Non-pigmented ciliary epithelial cell (primary cell): ENCODE measurements around the gene PRDM5.

ENCODE experiments used
- DNase-seq: peaks from one replicate; pipeline ENCODE4 v3.0.0-alpha.2; 2010; ENCODE audit warnings: low read depth

PRDM5 gene

DNA sequence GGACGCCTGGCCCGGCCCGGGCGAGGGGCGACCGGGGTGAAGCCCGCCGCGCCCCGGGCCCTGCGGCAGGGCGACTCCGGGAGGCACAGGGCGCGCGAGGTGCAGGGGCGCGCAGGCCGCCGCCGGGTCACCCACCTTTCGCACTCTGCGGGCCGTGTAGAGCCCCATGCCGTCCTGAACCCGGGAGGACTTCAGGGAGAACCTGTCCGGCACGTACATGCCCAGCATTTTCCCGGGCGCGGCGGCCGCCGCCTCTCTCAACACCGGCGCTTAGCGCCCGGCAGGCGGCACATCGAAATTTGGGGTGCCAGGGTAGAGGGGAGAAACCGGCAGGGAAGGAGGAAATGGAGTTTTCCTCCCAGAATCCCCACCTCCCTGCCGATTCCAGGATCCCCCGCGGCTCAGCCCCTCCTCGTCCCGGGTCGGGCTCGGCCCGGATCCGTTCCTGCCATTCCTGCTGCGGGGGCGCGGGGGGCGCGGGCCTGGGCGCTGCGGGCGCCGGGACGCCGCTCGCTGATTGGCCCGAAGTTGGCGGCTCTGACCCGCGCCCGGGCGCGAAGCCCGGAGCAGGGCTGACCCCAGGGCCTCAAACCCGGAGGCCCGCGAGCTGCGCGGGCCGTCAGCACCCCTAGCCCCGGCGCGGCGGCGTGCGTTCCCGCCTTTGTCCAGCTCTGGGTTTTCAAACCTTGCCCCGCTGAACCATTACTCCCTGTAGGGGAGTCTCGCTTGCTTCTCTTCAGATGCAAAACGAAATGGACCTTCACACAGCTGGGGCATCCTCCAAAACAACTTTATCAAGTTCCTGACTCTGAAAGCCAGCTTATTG is at the start of gene PRDM5:
Gene PRDM5 (minus strand): TSS at position 346 of the 826 bp plus-strand sequence. CDS start 118 bp downstream, at position 228.
- DNase-seq: peak; percentile 3

DNA sequence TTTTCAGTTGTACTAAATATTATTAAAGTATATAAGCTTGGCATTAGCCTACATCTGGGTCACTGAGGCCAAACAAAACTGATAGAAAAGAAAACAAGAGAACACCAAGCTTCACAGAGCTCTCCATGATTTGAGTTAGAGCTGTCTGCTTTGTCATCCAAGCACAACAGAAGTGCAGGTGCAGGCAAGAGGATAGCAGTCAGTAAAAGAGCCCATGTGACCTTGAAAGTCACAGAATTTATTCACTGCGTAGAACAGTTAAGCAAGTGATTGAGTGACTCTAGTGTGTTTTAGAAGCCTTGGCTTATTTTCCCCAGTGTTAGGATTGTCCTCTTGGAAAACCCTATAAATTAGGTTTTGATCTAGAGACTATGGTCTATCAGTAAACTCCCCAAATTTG is 49.4 kb upstream of the PRDM5 start:
- no peak for DNase-seq

DNA sequence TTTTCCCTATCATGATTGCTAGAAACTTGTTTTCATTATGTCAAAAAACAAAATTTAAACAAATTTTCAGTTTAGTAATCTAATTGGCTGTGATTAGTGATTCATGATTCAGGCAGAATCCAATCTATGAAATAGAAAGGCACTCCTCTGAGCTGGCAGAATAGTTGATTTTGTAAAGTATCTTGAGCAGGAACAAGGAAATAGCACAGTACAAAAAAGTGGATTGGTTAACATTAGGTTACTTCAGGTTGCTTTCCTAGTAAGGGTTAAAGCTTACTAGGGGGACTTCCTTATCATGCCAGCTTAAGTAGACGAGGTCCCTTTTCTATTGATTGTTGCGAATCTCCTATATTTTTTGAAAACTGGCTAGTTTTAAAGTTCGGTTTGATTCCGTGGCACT is 43.4 kb upstream of the PRDM5 start:
- DNase-seq: no peak

DNA sequence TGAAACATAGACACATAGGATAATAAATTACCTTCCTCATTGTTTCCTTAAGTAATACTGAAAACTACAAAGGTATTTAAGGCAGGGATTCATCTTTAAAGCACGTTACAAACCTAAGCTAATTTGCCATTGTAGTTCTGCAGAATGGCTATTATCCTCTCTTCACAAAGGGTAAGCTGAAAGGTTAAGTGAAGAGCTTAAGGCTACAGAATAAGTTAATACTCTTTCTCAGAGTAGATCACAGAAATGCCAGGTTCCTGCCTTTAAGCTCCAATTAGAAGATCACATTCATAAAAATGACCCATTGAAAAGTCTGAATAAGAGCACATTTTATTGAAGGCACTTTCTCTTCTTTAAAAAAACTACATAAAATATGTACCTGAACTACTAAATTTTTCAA is 42.1 kb upstream of the PRDM5 start:
- DNase-seq: no peak

DNA sequence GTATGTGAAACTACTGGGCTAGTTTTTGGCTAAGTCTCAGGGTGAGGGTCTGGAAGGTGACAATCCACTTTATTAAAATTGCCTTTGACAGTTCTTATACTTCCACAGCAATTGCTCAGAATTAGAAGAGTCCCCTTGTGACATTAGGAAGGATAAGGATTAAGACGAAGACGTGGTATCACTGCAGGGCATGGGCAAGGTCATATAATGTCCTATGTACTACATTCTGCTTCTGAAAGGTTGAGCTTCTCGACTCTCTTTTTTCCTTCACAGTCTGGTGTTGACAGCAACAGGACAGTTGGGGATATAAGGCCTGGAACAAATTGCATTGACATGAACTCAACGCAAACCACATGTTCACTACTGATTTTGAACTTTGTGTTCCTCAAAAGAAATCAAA is 40.9 kb upstream of the PRDM5 start:
- no peak for DNase-seq

DNA sequence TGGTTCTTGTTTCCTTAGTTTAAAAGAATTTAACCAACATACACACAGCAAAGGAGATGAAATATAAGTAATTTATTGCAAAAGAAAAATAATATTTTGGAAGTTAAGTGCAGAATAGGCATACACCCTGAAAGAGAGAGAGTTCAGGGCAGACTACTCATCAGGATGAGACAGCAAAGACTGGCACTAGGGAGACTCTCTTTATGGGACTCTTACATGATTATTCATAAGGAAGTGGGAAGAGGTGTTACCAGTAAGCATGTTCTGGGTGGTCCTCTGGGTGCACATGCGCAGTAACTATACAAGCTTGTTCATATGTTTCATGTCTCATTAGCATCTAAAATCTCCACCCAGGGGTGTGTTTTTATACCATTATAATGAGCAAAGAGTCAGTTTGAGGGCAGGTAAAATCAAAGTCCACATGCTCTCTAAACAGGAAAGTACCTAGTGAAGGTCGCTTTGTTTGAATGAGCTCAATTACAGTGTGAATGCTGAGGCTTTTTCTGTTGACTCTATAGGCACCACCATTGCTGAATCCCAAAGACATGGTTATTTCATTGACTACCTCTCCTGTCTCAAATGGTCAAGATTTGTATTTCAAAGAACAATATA is 38.2 kb upstream of the PRDM5 start:
- no peak for DNase-seq

DNA sequence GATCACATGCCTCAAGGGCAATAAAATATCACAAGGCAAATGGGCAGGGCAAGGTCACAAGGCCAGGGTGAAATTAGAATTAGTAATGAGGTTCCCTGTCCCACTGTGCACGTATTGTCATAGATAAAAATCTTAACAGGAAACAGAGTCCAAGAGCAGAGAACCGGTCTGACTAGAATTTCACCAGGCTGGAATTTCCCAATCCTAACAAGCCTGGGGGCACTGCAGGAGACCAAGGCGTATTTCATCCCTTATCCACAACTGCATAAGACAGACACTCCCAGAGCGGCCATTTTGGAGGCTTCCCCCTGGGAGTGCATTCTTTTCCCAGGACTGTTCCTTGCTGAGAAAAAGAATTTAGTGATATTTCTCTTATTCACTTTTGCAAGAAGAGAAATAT is 25.9 kb upstream of the PRDM5 start:
- no peak for DNase-seq

DNA sequence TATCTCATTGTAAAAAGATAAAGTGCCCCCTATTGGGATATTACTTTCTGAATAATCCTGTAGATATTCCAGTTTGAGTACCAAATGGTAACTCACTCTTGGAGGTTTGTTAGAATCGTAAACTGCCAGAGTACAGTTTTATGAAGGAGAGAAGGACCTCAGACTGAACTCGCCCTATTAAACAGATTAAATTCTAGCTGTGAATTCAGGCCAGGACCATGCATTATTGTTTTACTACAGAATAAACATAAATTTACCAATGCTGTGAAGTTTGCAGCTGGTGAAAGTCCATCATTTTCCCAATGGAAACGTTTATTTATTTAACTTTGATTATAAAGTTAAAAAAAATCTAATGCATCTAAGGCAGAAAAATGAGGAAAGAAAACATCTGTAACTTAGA is 20.2 kb upstream of the PRDM5 start:
- no peak for DNase-seq

DNA sequence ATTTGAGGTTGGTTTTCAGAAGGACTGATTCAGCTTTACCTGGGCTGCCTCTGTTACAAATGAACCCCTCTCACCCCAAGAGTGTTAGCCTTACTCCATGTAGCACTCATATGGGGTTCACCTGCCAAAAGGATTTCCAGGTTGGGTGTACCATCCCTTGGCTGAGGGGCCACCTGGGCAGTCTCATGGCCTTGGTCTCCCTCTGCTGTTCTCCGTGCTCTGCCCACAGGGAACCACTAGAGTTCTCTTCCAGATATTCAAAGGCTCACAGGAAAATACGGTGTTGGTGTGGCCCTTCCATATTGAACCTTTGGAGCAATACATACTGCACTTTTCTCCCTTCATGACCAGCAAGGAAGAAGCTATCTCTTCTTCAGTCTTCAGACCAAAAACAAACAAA is 18.0 kb upstream of the PRDM5 start:
- no peak for DNase-seq

DNA sequence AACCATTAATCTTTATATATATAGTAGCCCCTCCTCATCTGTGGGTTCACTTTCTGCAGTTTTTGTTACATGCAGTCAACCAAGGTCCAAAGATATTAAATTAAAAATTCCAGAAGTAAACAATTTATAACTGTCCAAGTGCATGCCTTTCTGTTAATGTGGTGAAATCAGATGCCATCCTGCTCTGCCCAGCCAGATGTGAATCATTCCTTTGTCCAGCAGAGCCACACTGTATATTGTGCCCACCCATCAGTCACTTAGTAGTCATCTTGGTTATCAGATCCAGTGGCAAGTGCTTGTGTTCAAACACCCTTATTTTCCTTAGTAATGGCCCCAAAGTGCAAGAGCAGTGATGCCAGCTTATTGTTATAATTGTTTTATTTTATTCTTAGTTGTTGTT is 17.2 kb upstream of the PRDM5 start:
- DNase-seq: no peak

DNA sequence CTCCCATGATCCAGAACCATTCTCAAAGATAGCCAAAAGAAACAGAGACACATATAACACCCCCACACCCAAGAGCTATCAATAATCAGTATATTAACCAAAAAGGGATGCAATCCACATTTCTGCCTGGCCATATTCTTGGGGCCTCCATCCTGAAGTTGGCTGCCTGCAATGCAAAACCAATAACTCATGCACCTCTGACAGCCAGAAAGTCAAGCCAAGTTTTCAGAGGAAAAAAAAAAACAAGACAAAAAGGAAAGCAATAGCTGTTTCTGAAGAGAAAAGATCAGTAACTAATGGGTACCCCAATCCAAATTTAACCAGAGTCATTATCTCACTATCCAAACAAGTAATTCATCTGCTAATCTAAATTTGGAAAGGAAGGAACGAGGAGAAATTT is 7.3 kb upstream of the PRDM5 start:
- DNase-seq: no peak

DNA sequence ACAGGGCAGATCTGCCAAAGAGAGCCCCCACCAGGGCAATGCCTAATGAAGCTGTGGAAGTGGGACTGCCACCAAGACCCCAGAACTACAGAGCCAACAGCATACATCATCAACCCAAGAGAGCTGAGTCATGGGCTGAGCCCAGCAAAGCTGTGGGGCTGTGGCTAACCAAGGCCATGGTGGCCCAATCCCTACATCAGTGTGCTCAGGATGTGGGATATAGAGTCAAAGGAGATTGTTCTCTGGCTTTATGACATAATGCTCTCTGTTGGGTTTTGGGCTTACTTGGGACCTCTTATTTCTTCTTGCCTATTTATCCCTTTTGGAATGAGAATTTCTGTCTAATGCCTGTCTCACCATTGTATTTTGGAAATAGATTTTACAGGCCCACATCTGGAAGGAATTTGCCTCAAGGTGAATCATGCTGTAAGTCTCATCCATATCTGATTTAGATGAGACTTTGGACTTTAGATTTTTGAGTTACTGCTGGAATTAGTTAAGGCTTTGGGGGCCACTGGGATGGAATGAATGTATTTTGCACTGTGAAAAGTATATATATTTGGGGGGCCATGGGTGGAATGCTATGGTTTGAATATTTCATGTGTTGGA is 5.4 kb upstream of the PRDM5 start:
- no peak for DNase-seq

DNA sequence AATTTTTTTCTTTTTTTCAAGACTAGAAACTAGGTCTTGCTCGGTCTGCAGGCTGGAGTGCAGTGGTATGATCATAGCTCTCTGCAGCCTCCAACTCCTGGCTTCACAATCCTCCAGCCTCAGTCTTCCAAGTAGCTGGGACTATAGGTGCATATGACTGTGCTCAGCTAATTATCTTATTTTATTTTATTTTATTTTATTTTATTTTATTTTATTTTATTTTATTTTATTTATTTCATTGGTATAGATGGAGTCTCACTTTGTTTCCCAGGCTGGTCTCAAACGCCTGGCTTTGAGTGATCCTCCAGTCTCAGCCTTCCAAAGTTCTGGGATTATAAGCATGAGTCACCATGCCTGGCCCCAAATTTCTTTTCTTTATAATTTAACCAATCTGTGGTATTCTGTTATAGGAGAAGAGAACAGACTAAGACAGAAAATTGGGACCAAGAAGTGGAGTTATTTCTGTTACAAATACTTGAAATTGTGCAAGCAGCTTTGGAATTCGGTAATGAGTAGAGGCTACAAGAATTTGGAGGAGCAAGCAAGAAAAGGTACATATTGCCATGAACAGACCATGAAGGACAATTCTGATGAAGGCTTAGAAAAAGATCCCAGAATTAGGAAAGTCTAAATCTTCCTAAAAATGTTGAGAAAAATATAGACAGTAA is 4.0 kb upstream of the PRDM5 start:
- no peak for DNase-seq

DNA sequence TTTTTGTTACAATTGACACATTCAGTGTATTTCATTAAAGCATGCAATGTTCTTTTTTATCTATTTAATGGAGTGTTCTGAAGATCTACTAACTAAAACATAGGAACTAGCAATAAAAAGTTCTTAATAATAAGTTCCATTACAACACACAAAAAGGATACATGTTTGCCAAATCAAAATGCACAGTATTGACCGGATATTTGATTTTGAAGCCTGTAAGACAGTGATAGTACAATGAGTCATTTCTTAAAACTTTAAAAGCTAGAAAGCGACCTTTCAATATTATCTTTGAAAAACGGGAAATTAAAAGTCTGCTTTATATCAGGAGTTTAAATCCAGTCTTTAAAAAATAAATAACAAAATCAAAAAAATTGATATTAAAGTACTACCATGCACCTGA is 2.4 kb upstream of the PRDM5 start:
- no peak for DNase-seq

DNA sequence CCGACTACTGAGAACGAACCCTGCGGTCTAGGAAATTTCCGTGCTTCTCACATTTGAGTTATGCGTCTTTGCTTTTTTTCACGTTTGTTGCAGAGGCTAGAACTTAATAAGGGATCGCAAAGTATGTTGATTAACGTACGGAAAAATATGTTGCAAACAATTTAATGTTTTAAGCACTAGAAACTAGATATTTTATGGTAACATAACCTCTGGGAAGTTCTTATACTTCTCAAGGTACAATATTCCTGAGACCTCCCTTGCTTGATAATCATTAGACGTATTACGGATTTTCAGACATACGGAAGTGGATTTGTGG is 639 bp upstream of the PRDM5 start:
- DNase-seq: no peak

DNA sequence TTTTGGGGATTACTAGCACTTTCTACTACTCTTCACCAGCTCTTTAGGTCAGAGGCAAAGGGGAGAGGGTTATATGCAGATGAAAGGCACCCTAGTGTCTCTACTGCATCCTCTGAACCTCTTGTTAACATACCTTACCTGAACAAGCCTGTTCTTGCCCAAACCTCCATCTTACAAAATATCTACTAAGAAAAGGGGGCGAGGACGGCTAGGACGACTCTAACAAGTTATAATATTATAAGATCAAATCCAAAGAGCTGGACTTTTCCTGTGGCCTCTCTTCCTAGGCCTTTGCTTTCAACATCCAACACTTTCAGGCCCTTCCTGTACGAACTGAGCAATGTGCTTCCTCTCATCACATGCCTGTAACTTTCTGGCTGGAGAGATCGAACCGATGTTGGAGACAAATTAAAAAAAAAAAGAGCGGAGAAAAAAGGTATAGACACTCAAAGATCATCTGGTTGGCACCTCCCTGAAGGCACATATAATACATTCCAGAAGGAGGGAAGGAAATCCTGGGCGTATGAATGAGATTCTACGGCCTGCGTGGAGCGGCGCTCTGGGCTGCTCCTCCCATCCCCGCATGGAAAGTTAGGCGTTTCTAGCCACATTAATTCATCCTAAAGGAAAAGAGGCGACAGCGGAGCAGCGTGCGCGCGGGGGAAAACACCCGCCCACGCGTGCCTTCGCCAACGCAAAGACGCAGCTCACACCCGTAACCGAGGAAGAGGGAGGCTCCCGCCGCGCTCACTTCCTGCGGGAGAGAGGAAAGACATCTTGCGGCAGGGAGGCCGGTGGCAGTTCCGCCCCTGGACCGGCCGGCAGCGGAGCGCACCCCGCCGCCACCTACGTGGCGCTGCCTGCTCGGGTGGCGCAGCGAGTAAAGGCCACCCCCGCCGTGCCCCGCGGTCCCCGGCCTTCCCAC is 808 bp downstream of the PRDM5 start:
- peak; percentile 10 for DNase-seq

DNA sequence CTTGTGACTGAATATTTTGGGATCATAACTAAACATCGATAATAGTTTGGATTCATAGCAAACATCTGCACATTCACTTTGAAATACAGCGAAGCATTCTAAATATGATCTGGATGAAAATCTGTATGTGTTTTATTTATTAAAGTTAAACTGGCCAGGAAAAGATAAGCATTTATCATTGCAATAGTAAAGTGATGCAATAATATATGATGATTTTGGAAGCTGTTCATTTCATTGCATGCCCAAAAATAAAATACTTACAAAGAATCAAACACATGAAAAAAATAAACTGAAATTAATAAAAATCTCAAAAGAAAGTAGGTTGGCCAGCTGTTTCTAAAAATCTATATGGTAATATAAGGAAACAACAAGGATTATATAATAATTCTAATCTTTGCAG is 1.9 kb downstream of the PRDM5 start:
- DNase-seq: no peak

DNA sequence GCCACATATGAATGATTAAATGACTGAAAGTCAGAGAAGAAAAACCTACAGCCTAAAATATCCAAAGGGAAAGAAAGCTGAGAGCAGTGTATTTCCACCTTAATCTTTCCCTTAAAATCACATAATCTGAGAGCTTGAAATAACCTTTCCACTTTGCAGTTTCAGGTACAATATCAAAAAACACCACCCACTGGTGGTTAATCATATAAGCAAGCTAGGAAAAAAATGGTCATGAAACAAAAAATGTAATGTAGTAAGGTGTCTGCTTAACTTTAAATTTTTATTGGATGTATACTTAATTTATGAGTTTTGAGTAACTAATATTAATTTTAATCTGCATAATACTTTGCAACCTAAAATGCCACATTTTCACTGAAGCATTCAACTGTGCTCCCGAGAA is 3.2 kb downstream of the PRDM5 start:
- no peak for DNase-seq

DNA sequence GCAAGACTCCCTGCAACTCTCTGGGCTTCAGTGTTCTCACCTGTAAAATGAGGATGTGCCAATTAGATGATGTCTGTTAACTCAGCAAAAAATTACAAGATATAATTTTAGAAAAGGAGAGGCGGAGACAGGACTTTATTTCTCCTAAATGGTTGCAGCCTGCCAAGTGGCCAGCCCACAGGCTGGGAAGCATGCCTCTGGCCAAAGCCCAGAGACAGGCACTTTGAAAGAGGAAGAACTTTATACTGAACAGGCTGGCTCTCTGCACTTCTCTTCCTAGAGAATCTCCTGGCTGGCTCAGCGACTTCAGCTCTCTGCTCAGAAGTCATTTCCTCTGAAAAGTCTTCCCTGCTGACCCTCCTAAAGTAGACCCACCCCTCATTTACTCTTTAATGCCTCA is 3.7 kb downstream of the PRDM5 start:
- no peak for DNase-seq

DNA sequence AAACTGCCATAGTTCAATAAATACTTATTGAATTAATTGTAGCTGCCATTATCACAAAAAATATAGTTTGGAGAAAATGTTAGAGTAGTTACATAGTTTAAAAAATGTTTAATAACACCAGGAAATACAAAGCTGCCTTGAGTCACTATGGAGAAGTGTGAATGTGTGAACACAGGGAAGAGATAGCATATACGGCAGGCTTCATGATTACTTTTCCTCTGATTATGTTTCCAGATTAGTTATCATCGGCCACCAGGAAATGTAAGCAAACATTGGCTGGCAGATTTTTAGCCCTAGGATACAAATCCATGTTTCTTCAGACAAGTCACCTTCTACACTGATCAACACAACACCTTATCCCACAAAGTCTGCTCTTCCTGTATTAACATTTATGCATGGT is 4.4 kb downstream of the PRDM5 start:
- DNase-seq: no peak

DNA sequence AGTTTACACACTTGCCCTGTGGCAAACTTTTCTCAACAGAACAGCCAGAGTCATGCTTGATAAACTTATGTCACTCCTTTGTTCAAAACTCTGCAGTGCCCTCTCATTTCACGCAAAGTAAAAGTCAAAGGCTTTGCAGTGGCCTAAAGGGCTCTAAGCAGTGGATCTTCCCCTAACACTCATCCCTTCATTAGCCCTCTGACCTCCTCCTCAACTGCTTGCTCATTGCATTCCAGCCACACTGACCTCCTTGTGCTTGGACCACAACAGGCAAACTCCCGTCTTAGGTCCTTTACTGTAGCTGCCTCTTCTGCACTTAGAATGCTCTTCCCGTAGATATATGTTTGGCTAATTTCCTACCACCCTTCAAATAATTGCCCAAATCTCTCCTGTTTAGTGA is 5.6 kb downstream of the PRDM5 start:
- no peak for DNase-seq

DNA sequence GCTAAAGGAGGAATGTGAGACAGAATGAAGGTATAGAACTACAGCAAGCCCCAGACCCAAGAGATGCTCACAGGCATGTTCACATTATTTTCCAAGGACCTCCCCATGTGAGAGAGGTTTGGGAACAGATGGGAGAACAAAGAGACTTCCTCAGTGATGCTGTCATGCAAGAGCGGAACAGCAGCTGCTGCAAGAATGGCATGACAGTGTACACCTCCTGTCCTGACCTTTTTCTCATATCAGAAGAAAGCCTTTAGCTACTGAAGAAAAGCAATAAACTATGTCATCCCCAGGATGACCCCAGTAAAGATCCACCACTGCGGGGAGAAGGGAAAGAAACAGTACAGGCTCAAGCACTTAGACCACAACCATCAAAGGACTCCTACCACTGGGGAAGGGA is 7.2 kb downstream of the PRDM5 start:
- no peak for DNase-seq
